H1 (cell line): ENCODE data around the gene CDK5. TPM values are rescaled to one million over a fixed set of nuclear protein-coding genes. Genes with fewer than 3 reads are reported as not detected.

Experiments
- CTCF ChIA-PET: fragments of 300-600 bp; sonication (Branson Sonifier 250); formaldehyde crosslinking; loops from one replicate; lab custom pipeline; 2021; ENCODE audit not compliant: partially characterized antibody; lab: Charles Lee
- POLR2A ChIA-PET: fragments of 300-600 bp; sonication (Branson Sonifier 250); formaldehyde crosslinking; loops from one replicate; lab custom pipeline; 2021; ENCODE audit warnings: inconsistent platforms; ENCODE audit not compliant: partially characterized antibody; lab: Charles Lee
- DNase-seq, 2 experiments: peaks; one replicate each; pipeline versions ENCODE4 v3.0.0 to v3.0.0-alpha.2; 2010 to 2022; ENCODE audit warnings: low spot score in 2 of 2, low read depth in 1 of 2, mixed read lengths in 1 of 2
- FAIRE-seq: peaks from 2 replicates; lab custom pipeline; 2011; peaks lifted over from hg19 to GRCh38; lab: Jason Lieb, UNC
- H2AFZ ChIP-seq: 2 replicates; pipeline ENCODE4 v1.8.1; 2012; ENCODE audit warnings: low read length, inconsistent platforms
- H2AK5ac ChIP-seq: 2 replicates; pipeline ENCODE4 v1.6.1; 2013; ENCODE audit warnings: low read depth, low read length
- H2BK120ac ChIP-seq: replicated peaks from 2 replicates; pipeline ENCODE3; 2013; ENCODE audit warnings: low read depth, low read length, inconsistent platforms
- H2BK12ac ChIP-seq: 2 replicates; pipeline ENCODE4 v1.6.1; 2013; ENCODE audit warnings: low read depth, low read length
- H2BK15ac ChIP-seq: 2 replicates; pipeline ENCODE4 v1.6.1; 2013; ENCODE audit warnings: low read length
- H2BK20ac ChIP-seq: 2 replicates; pipeline ENCODE4 v1.6.1; 2013; ENCODE audit warnings: low read length
- H2BK5ac ChIP-seq: 2 replicates; pipeline ENCODE4 v1.6.1; 2013; ENCODE audit warnings: low read depth, low read length
- H3K14ac ChIP-seq: 2 replicates; pipeline ENCODE4 v1.6.1; 2013; ENCODE audit warnings: inconsistent platforms; ENCODE audit not compliant: insufficient read length
- H3K18ac ChIP-seq: 2 replicates; pipeline ENCODE4 v1.6.1; 2013; ENCODE audit warnings: low read length; ENCODE audit errors: extremely low read depth
- H3K23ac ChIP-seq: 2 replicates; pipeline ENCODE4 v1.6.1; 2013; ENCODE audit warnings: inconsistent platforms; ENCODE audit not compliant: insufficient read length
- H3K23me2 ChIP-seq: 2 replicates; pipeline ENCODE4 v1.6.1; 2013; ENCODE audit warnings: low read depth, low read length
- H3K27ac ChIP-seq: 2 replicates; pipeline ENCODE4 v1.6.1; 2011; ENCODE audit warnings: low read depth, low read length, inconsistent platforms
- H3K27me3 ChIP-seq, 4 experiments: replicated peaks in 1 of 4; 1 replicate in 1 of 4; 2 replicates in 3 of 4; pipeline versions ENCODE4 v1.6.1 to v1.8.1; 2011 to 2013; ENCODE audit warnings: low read length in 3 of 4, mild to moderate bottlenecking in 3 of 4, inconsistent platforms in 2 of 4, mixed read lengths in 2 of 4, moderate library complexity in 1 of 4; ENCODE audit not compliant: control insufficient read depth in 3 of 4, insufficient read depth in 3 of 4; ENCODE audit errors: extremely low read depth in 1 of 4
- H3K36me3 ChIP-seq, 4 experiments: 2 replicates each; pipeline versions ENCODE4 v1.6.1 to v1.8.1; 2011 to 2013; ENCODE audit warnings: mild to moderate bottlenecking in 4 of 4, low read length in 3 of 4, moderate library complexity in 2 of 4, control low read depth in 1 of 4, inconsistent platforms in 1 of 4; ENCODE audit not compliant: insufficient read depth in 4 of 4, control insufficient read depth in 2 of 4
- H3K4ac ChIP-seq: replicated peaks from 2 replicates; pipeline ENCODE3; 2013; ENCODE audit warnings: low read length, low read depth, mixed read lengths, inconsistent platforms; ENCODE audit not compliant: insufficient read length
- H3K4me1 ChIP-seq, 4 experiments: replicated peaks in 1 of 4; 1 replicate in 1 of 4; 2 replicates in 3 of 4; pipeline versions ENCODE4 v1.6.1 to v1.8.1; 2011 to 2013; ENCODE audit warnings: low read length in 3 of 4, inconsistent platforms in 2 of 4, mixed read lengths in 1 of 4; ENCODE audit not compliant: insufficient read depth in 4 of 4, control insufficient read depth in 3 of 4
- H3K4me2 ChIP-seq, 2 experiments: 2 replicates each; pipeline versions ENCODE4 v1.6.1 to v1.8.1; 2011 to 2013; ENCODE audit warnings: low read depth in 2 of 2, low read length in 2 of 2, control low read depth in 1 of 2, inconsistent platforms in 1 of 2, mild to moderate bottlenecking in 1 of 2; ENCODE audit not compliant: insufficient read depth in 1 of 2
- H3K4me3 ChIP-seq, 4 experiments: fragments of 200-600, 300-600 bp in 1 of 4; sonication (generic), shearing (Covaris generic), sonication (Bioruptor Twin) in 1 of 4; 2 replicates each; pipeline versions ENCODE4 v1.5.1 to v1.8.1; 2011 to 2016; ENCODE audit warnings: low read length in 4 of 4, low read depth in 3 of 4, control low read depth in 2 of 4, inconsistent platforms in 2 of 4, mild to moderate bottlenecking in 2 of 4, mixed read lengths in 1 of 4, moderate library complexity in 1 of 4; ENCODE audit not compliant: insufficient read depth in 2 of 4; ENCODE audit errors: extremely low read depth in 1 of 4
- H3K56ac ChIP-seq: replicated peaks from 2 replicates; pipeline ENCODE3; 2013; ENCODE audit warnings: low read depth, mild to moderate bottlenecking, mixed read lengths, low read length, inconsistent platforms; ENCODE audit not compliant: insufficient read length
- H3K79me1 ChIP-seq: 2 replicates; pipeline ENCODE4 v1.6.1; 2013; ENCODE audit warnings: low read depth, low read length, control low read depth
- H3K79me2 ChIP-seq, 2 experiments: 2 replicates each; pipeline versions ENCODE4 v1.6.1 to v1.8.1; 2012 to 2013; ENCODE audit warnings: low read length in 2 of 2, mild to moderate bottlenecking in 2 of 2, inconsistent platforms in 1 of 2; ENCODE audit not compliant: insufficient read depth in 2 of 2, control insufficient read depth in 1 of 2
- H3K9ac ChIP-seq, 4 experiments: replicated peaks in 1 of 4; 1 replicate in 1 of 4; 2 replicates in 3 of 4; pipeline versions ENCODE4 v1.6.1 to v1.8.1; 2011 to 2013; ENCODE audit warnings: low read depth in 3 of 4, low read length in 3 of 4, control low read depth in 2 of 4, mild to moderate bottlenecking in 2 of 4, moderate library complexity in 2 of 4, inconsistent platforms in 1 of 4; ENCODE audit errors: extremely low read depth in 1 of 4
- H3K9me3 ChIP-seq, 2 experiments: 2 replicates each; pipeline versions ENCODE4 v1.6.1 to v1.8.1; 2012 to 2013; ENCODE audit warnings: mild to moderate bottlenecking in 2 of 2, moderate library complexity in 2 of 2, control low read depth in 1 of 2, inconsistent platforms in 1 of 2, low read depth in 1 of 2, low read length in 1 of 2, mixed read lengths in 1 of 2; ENCODE audit not compliant: insufficient read depth in 2 of 2
- H4K20me1 ChIP-seq, 2 experiments: replicated peaks in 1 of 2; 2 replicates each; pipeline versions ENCODE3 to v1.8.1; 2011 to 2013; ENCODE audit warnings: inconsistent platforms in 2 of 2, low read length in 2 of 2, mild to moderate bottlenecking in 1 of 2; ENCODE audit not compliant: insufficient read depth in 2 of 2, control insufficient read depth in 1 of 2
- H4K5ac ChIP-seq: 2 replicates; pipeline ENCODE4 v1.6.1; 2013; ENCODE audit warnings: low read length, low read depth, mixed read lengths, inconsistent platforms; ENCODE audit not compliant: insufficient read length
- H4K8ac ChIP-seq: 2 replicates; pipeline ENCODE4 v1.8.0; 2013; ENCODE audit warnings: mild to moderate bottlenecking, moderate library complexity, low read length, inconsistent platforms; ENCODE audit not compliant: insufficient read depth; ENCODE audit errors: extremely low read depth
- H4K91ac ChIP-seq: replicated peaks from 2 replicates; pipeline ENCODE3; 2013; ENCODE audit warnings: low read length, mixed read lengths, inconsistent platforms; ENCODE audit not compliant: insufficient read length
- MAFK ChIP-seq: IDR thresholded peaks from 2 replicates; pipeline ENCODE4 v1.6.1; 2012; ENCODE audit warnings: low read depth, mild to moderate bottlenecking, improper control_type of control experiment, low read length
- NRF1 ChIP-seq: IDR thresholded peaks from 2 replicates; pipeline ENCODE4 v1.6.1; 2011; ENCODE audit warnings: mild to moderate bottlenecking, low read depth, low read length, improper control_type of control experiment
- POLR2A ChIP-seq, 2 experiments: IDR thresholded peaks; 1 replicate in 1 of 2; 2 replicates in 1 of 2; pipeline ENCODE4 v1.6.1; 2011; ENCODE audit warnings: low read depth in 2 of 2, low read length in 2 of 2, mild to moderate bottlenecking in 2 of 2; ENCODE audit errors: control extremely low read depth in 1 of 2
- RNF2 ChIP-seq: fragments of 200-900, 300-1000 bp; sonication (generic); IDR thresholded peaks from 2 replicates; pipeline ENCODE4 v1.7.1; 2016; ENCODE audit warnings: borderline replicate concordance, low read depth, mild to moderate bottlenecking, antibody characterized with exemption, low read length; ENCODE audit not compliant: poor library complexity, severe bottlenecking; ENCODE audit errors: missing control alignments
- SAP30 ChIP-seq: fragments of 300-600 bp; sonication (generic); IDR thresholded peaks from 2 replicates; pipeline ENCODE4 v1.7.1; 2012; ENCODE audit warnings: low read length, moderate library complexity, mild to moderate bottlenecking, inconsistent platforms; ENCODE audit not compliant: insufficient read depth, insufficient replicate concordance
- SP4 ChIP-seq: IDR thresholded peaks from 2 replicates; pipeline ENCODE4 v1.6.1; 2012; ENCODE audit warnings: low read length, inconsistent platforms
- SUZ12 ChIP-seq: fragments of 200-600 bp; sonication (generic); IDR thresholded peaks from 2 replicates; pipeline ENCODE4 v1.6.1; 2012; ENCODE audit warnings: mild to moderate bottlenecking, inconsistent platforms, low read length, moderate library complexity, mixed read lengths
- TAF1 ChIP-seq: IDR thresholded peaks from 2 replicates; pipeline ENCODE4 v1.6.1; 2011; ENCODE audit warnings: mild to moderate bottlenecking, low read depth, low read length
- TCF12 ChIP-seq: IDR thresholded peaks from 2 replicates; pipeline ENCODE4 v1.6.1; 2011; ENCODE audit warnings: low read depth, mild to moderate bottlenecking, low read length
- ZNF274 ChIP-seq: IDR thresholded peaks from 2 replicates; pipeline ENCODE4 v1.7.0; 2012; ENCODE audit warnings: low read length, borderline replicate concordance; ENCODE audit errors: extremely low read depth
- WGBS, 2 experiments: shearing (Covaris generic) in 1 of 2; methylation state at CpG; one replicate each; pipeline versions ENCODE4 v1.1.6 to v1.1.7; 2013 to 2015; ENCODE audit warnings: low lambda C conversion rate in 2 of 2, mixed read lengths in 2 of 2, inconsistent platforms in 1 of 2, low coverage in 1 of 2, missing lambda C conversion rate in 1 of 2; ENCODE audit not compliant: insufficient replicate concordance in 2 of 2, insufficient coverage in 1 of 2, insufficient read length in 1 of 2; ENCODE audit errors: extremely low coverage in 1 of 2, missing lambda C conversion rate in 1 of 2; 5-methylcytosine and 5-hydroxymethylcytosine counted together
- polyA plus RNA-seq, 7 experiments: library from polyadenylated mRNA; depleted of rRNA in 3 of 7; stranded (reverse) in 5 of 7; unstranded in 2 of 7; fragments of >200 nt in 5 of 7; fragments of 200-250 nt in 2 of 7; gene quantifications; 1 replicate in 5 of 7; 2 replicates in 1 of 7; 4 replicates in 1 of 7; pipeline versions ENCODE4 v1.2.1 to v1.2.3, GENCODE V29; 2011 to 2013; ENCODE audit warnings: missing spikeins in 2 of 7, mixed read lengths in 2 of 7
- total RNA-seq: library from RNA; stranded (reverse); fragmentation: NEBNext Ultra II Directional; extraction: Animal tissue kit (Norgen Biotek cat#: 25700); gene quantifications from 2 replicates; pipeline ENCODE4 v1.2.1, GENCODE V29; 2021
- TF ChIP-seq, protein P1 (sequence below): IDR thresholded peaks from 2 replicates; pipeline ENCODE4 v1.6.1; 2012; ENCODE audit warnings: low read length, inconsistent platforms
- TF ChIP-seq, protein P2 (sequence below): IDR thresholded peaks from 2 replicates; pipeline ENCODE4 v1.6.1; 2012; ENCODE audit warnings: inconsistent platforms

The CDK5 gene
- total and polyA plus RNA-seq, 2 of the 8 experiments (the other 6 are each of a cell fraction or from before 2014, with no cell fraction given), result 22.8 to 37.2 TPM

- Histone ChIP-seq H3K79me2 (peaks cover 11 to 86% of the 10 kb centered on the region in 2 experiments; a peak in 3 of 4 replicates), H2AK5ac (no peak overlapping the region), H2BK5ac (no peak overlapping the region), H2BK120ac (no peak overlapping the region), H2BK15ac (no peak overlapping the region), H3K9ac (no peak overlapping the region), H3K9me3 (no peaks in the 10 kb centered on the region), H3K18ac (no peak overlapping the region), H4K91ac (no peak overlapping the region), H3K4ac (no peak overlapping the region), H2BK12ac (no peak overlapping the region), H3K36me3 (no peaks in the 10 kb centered on the region), H3K27ac (no peak overlapping the region), H3K14ac (no peak overlapping the region), H2AFZ (no peak overlapping the region), H4K8ac (no peak overlapping the region), H3K4me3 (no peak overlapping the region), H3K79me1 (peaks cover 18% of the 10 kb centered on the region; the same call in 1 of the 2 replicates), H3K56ac (no peak overlapping the region), H2BK20ac (no peak overlapping the region), H3K4me2 (no peak overlapping the region), H3K23ac (no peak overlapping the region), H3K23me2 (no peaks in the 10 kb centered on the region), H3K27me3 (peaks cover 0 to 4% (median 0%) of the 10 kb centered on the region in 4 experiments; a peak in 2 of 7 replicates), H4K20me1 (peaks cover 43 to 56% of the 10 kb centered on the region in 2 experiments), H4K5ac (no peak overlapping the region), H3K4me1 (peaks cover 3 to 16% (median 11%) of the 10 kb centered on the region in 4 experiments)
- DNase-seq (no peak), FAIRE-seq (no peak)
- WGBS, 2 experiments, result 82% methylated on average over 6 of the region's 6 CpGs; no CpG with 5 or more reads in 1 of the 2 experiments
- CTCF ChIA-PET, result interaction anchor here (1.0 to 15.1 kb wide), 11 partner anchors 9 to 105 kb away, joined by 3 to 448 read pairs (median 4); no protein-coding TSS in a partner anchor
- POLR2A ChIA-PET, result no interaction called here
- TF ChIP-seq MAFK (no peak), POLR2A (IDR thresholded peaks at IDR 0.05; ENCODE audit: control extremely low read depth in 1 of 2, low read depth in 2 of 2, low read length in 2 of 2) (no peak), ZNF274 (no peak), TCF12 (no peak), NRF1 (no peak), SP4 (no peak), SUZ12 (no peak), TAF1 (no peak), SAP30 (no peak), RNF2 (no peak)
- TF ChIP-seq, protein P1, sequence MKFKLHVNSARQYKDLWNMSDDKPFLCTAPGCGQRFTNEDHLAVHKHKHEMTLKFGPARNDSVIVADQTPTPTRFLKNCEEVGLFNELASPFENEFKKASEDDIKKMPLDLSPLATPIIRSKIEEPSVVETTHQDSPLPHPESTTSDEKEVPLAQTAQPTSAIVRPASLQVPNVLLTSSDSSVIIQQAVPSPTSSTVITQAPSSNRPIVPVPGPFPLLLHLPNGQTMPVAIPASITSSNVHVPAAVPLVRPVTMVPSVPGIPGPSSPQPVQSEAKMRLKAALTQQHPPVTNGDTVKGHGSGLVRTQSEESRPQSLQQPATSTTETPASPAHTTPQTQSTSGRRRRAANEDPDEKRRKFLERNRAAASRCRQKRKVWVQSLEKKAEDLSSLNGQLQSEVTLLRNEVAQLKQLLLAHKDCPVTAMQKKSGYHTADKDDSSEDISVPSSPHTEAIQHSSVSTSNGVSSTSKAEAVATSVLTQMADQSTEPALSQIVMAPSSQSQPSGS, result no peak
- TF ChIP-seq, protein P2, sequence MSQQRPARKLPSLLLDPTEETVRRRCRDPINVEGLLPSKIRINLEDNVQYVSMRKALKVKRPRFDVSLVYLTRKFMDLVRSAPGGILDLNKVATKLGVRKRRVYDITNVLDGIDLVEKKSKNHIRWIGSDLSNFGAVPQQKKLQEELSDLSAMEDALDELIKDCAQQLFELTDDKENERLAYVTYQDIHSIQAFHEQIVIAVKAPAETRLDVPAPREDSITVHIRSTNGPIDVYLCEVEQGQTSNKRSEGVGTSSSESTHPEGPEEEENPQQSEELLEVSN, result no peak
Observed at GRCh38 chr7:151093748-151094147, 36.1 kb upstream of the CDK5 start.
